ENCODE results near the gene EPHB1.

EPHB1 gene

DNA sequence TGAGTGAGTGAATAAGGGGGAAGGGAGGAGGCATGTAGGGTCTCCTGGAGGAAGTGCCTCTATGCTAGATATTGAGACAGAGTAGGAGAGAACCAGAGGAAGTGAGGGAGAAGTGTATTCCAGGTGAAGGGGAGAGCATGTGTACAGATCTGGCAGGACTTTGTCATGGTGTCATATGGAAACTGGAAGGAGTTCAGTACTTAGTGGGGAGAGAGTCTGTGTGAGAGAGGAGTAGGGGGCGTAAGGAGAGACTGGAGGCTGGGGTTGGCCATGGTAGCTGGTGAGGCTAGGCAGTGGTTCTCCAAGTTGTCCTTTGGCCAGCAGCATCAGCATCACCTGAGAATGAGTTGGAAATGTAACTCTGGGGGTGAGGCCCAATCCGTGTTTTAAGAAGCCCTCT, 29.6 kb upstream of the EPHB1 start:
- TF ChIP-seq POLR2AphosphoS5 (IDR thresholded peaks at IDR 0.05; ENCODE audit: low read depth), result no peak
- no peak for TF ChIP-seq GABPA (IDR thresholded peaks at IDR 0.05; ENCODE audit: low read depth)
- no peak for TF ChIP-seq CTCF (IDR thresholded peaks at IDR 0.05; ENCODE audit: insufficient read depth, low read length)
- TF ChIP-seq SPI1 (IDR thresholded peaks at IDR 0.05; ENCODE audit: borderline replicate concordance, low read depth), result no peak
- no peak overlapping the region for H3K27ac ChIP-seq (replicated peaks)
- DNase-seq (ENCODE audit: low read depth in 1 of 2, low spot score in 1 of 2), result no peak
- no peaks in the 10 kb centered on the region for H3K27me3 ChIP-seq (ENCODE audit: insufficient read depth, poor library complexity, severe bottlenecking)
- no peak overlapping the region for H3K4me3 ChIP-seq (replicated peaks; ENCODE audit: insufficient read depth, low read length)

GRCh38 chr3:134766290-134766689, 28.8 kb upstream of the EPHB1 start:
- TF ChIP-seq, protein P1, sequence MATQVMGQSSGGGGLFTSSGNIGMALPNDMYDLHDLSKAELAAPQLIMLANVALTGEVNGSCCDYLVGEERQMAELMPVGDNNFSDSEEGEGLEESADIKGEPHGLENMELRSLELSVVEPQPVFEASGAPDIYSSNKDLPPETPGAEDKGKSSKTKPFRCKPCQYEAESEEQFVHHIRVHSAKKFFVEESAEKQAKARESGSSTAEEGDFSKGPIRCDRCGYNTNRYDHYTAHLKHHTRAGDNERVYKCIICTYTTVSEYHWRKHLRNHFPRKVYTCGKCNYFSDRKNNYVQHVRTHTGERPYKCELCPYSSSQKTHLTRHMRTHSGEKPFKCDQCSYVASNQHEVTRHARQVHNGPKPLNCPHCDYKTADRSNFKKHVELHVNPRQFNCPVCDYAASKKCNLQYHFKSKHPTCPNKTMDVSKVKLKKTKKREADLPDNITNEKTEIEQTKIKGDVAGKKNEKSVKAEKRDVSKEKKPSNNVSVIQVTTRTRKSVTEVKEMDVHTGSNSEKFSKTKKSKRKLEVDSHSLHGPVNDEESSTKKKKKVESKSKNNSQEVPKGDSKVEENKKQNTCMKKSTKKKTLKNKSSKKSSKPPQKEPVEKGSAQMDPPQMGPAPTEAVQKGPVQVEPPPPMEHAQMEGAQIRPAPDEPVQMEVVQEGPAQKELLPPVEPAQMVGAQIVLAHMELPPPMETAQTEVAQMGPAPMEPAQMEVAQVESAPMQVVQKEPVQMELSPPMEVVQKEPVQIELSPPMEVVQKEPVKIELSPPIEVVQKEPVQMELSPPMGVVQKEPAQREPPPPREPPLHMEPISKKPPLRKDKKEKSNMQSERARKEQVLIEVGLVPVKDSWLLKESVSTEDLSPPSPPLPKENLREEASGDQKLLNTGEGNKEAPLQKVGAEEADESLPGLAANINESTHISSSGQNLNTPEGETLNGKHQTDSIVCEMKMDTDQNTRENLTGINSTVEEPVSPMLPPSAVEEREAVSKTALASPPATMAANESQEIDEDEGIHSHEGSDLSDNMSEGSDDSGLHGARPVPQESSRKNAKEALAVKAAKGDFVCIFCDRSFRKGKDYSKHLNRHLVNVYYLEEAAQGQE (IDR thresholded peaks at IDR 0.05; ENCODE audit: insufficient replicate concordance, low read depth), result no peak
- TF ChIP-seq CTCF (IDR thresholded peaks at IDR 0.05; ENCODE audit: insufficient read depth, low read length) (no peak), GABPA (IDR thresholded peaks at IDR 0.05; ENCODE audit: low read depth) (no peak), SPI1 (IDR thresholded peaks at IDR 0.05; ENCODE audit: borderline replicate concordance, low read depth) (no peak), POLR2AphosphoS5 (IDR thresholded peaks at IDR 0.05; ENCODE audit: low read depth) (no peak)
- no peak overlapping the region for H3K4me3 ChIP-seq (replicated peaks; ENCODE audit: insufficient read depth, low read length)
- no peaks in the 10 kb centered on the region for H3K27me3 ChIP-seq (ENCODE audit: insufficient read depth, poor library complexity, severe bottlenecking)
- no peak for DNase-seq (ENCODE audit: low read depth in 1 of 2, low spot score in 1 of 2)
- no peak overlapping the region for H3K27ac ChIP-seq (replicated peaks)

DNA sequence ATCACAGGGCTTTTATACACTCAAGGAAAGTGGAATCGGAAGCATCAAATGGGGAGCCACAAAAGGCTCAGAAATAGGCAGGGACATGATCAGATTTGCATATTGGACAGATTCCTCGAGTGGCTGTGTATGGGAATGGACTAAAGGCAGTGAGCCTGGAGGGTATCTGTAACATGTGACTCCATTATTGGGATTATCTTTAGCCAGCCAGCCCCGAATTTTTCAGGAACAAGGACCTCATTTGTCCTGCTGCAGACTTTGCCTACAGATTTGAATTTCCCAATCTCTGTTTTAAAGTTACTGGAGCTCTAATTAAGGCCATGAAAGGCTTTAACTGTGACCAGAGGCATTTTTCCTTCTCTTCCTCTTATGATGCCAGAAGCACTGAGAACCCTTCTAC, 26.9 kb upstream of the EPHB1 start:
- no peak for DNase-seq (ENCODE audit: low read depth in 1 of 2, low spot score in 1 of 2)
- H3K27me3 ChIP-seq (ENCODE audit: insufficient read depth, poor library complexity, severe bottlenecking), result no peaks in the 10 kb centered on the region
- H3K4me3 ChIP-seq (replicated peaks; ENCODE audit: insufficient read depth, low read length), result no peak overlapping the region
- no peak overlapping the region for H3K27ac ChIP-seq (replicated peaks)
- TF ChIP-seq CTCF (IDR thresholded peaks at IDR 0.05; ENCODE audit: insufficient read depth, low read length) (no peak), SPI1 (IDR thresholded peaks at IDR 0.05; ENCODE audit: borderline replicate concordance, low read depth) (no peak), POLR2AphosphoS5 (IDR thresholded peaks at IDR 0.05; ENCODE audit: low read depth) (no peak), GABPA (IDR thresholded peaks at IDR 0.05; ENCODE audit: low read depth) (no peak)
- TF ChIP-seq, protein P1 (IDR thresholded peaks at IDR 0.05; ENCODE audit: insufficient replicate concordance, low read depth), result no peak

- Histone ChIP-seq H3K27me3 (ENCODE audit: insufficient read depth, poor library complexity, severe bottlenecking) (no peaks in the 10 kb centered on the region), H3K27ac (replicated peaks) (no peak overlapping the region), H3K4me3 (replicated peaks; ENCODE audit: insufficient read depth, low read length) (no peak overlapping the region)
- TF ChIP-seq POLR2AphosphoS5 (IDR thresholded peaks at IDR 0.05; ENCODE audit: low read depth) (no peak), GABPA (IDR thresholded peaks at IDR 0.05; ENCODE audit: low read depth) (no peak), SPI1 (IDR thresholded peaks at IDR 0.05; ENCODE audit: borderline replicate concordance, low read depth) (no peak)
- TF ChIP-seq, protein P1 (IDR thresholded peaks at IDR 0.05; ENCODE audit: insufficient replicate concordance, low read depth), result no peak
- DNase-seq (ENCODE audit: low read depth in 1 of 2, low spot score in 1 of 2), result no peak
These were observed 26.2 kb upstream of the EPHB1 start for GRCh38 chr3:134768837-134769236.
